ENCODE results near the gene KCNQ1.

DNA sequence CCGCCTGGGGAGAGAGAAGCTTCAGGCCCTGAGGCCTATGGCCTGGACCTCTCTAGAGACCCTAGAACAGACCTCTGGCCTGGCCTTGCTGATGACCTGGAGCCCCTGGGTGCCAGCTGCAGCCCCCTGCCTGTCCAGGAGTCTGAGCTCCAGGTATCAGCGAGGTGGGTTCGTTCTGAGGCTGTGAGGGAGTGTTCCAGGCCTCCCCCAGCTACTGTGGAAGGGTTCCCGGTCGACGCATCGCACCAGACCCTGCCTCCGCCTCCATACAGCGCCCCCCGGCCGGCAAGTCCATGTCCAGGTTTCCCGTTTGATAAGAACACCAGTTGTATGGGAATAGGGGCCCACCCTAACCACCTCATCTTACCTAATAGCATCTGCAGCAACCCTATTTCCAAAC lies 111.1 kb downstream of the KCNQ1 start:
- no peak for TF ChIP-seq POLR2A (IDR thresholded peaks at IDR 0.05)
- TF ChIP-seq, protein P1, sequence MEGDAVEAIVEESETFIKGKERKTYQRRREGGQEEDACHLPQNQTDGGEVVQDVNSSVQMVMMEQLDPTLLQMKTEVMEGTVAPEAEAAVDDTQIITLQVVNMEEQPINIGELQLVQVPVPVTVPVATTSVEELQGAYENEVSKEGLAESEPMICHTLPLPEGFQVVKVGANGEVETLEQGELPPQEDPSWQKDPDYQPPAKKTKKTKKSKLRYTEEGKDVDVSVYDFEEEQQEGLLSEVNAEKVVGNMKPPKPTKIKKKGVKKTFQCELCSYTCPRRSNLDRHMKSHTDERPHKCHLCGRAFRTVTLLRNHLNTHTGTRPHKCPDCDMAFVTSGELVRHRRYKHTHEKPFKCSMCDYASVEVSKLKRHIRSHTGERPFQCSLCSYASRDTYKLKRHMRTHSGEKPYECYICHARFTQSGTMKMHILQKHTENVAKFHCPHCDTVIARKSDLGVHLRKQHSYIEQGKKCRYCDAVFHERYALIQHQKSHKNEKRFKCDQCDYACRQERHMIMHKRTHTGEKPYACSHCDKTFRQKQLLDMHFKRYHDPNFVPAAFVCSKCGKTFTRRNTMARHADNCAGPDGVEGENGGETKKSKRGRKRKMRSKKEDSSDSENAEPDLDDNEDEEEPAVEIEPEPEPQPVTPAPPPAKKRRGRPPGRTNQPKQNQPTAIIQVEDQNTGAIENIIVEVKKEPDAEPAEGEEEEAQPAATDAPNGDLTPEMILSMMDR (IDR thresholded peaks at IDR 0.05): no peak

All from adrenal gland (tissue), 5 donors.